ENCODE results near the gene TP53I11. TPM values are rescaled to one million over a fixed set of nuclear protein-coding genes. Genes with fewer than 3 reads are reported as not detected.

TP53I11 gene
- total and polyA plus RNA-seq, 2 of the 13 experiments (the other 11 are each of a cell fraction or from before 2014, with no cell fraction given) = not detected

GRCh38 chr11:44966694-44967093, 16.0 kb upstream of the TP53I11 start:
- no peaks in the 10 kb centered on the region for H3K36me3 ChIP-seq (replicated peaks in 1 of 2; ENCODE audit: control insufficient read depth in 1 of 2, insufficient read depth in 2 of 2, low read length in 2 of 2)
- ChIA-PET POLR2A (no interaction called here), CTCF (ENCODE audit: low intra/inter-chr PET ratio, low total read pairs) (no interaction called here)
- 1% methylated on average over 6 of the region's 6 CpGs for WGBS (ENCODE audit: low lambda C conversion rate)
- no peak overlapping the region for H3K4me3 ChIP-seq (replicated peaks in 1 of 3; ENCODE audit: insufficient read depth in 1 of 3, low read depth in 2 of 3, low read length in 3 of 3)
- in situ Hi-C loops (cut with HindIII; ENCODE audit: extremely low pct_ligation_motif_present, low pct_unique_long_range_greater_than_20kb) (no loop called here), intact Hi-C loops (cut with micrococcal nuclease; ENCODE audit: unreplicated experiment) (no loop called here)
- DNase-seq (ENCODE audit: low spot score) (no peak), FAIRE-seq (no peak), ATAC-seq (no peak)
- H3K9ac ChIP-seq (ENCODE audit: insufficient read depth, low read depth, low read length) = no peak overlapping the region
- H4K20me1 ChIP-seq (ENCODE audit: insufficient read depth, low read length) = no peaks in the 10 kb centered on the region
- H3K4me1 ChIP-seq (ENCODE audit: insufficient read depth, low read length) = no peaks in the 10 kb centered on the region
- no peak for TF ChIP-seq ZNF576 (CRISPR knock-in tag; IDR thresholded peaks at IDR 0.05)
- TF ChIP-seq, protein P1, sequence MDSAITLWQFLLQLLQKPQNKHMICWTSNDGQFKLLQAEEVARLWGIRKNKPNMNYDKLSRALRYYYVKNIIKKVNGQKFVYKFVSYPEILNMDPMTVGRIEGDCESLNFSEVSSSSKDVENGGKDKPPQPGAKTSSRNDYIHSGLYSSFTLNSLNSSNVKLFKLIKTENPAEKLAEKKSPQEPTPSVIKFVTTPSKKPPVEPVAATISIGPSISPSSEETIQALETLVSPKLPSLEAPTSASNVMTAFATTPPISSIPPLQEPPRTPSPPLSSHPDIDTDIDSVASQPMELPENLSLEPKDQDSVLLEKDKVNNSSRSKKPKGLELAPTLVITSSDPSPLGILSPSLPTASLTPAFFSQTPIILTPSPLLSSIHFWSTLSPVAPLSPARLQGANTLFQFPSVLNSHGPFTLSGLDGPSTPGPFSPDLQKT (CRISPR knock-in tag; IDR thresholded peaks at IDR 0.05; ENCODE audit: borderline replicate concordance) = no peak
- TF ChIP-seq SMYD3 (CRISPR knock-in tag; IDR thresholded peaks at IDR 0.05) = no peak
- TF ChIP-seq MEIS1 (CRISPR knock-in tag; IDR thresholded peaks at IDR 0.05; ENCODE audit: borderline replicate concordance) = no peak
- no peak for TF ChIP-seq NR2F1 (CRISPR knock-in tag; IDR thresholded peaks at IDR 0.05)
- TF ChIP-seq, protein P2, sequence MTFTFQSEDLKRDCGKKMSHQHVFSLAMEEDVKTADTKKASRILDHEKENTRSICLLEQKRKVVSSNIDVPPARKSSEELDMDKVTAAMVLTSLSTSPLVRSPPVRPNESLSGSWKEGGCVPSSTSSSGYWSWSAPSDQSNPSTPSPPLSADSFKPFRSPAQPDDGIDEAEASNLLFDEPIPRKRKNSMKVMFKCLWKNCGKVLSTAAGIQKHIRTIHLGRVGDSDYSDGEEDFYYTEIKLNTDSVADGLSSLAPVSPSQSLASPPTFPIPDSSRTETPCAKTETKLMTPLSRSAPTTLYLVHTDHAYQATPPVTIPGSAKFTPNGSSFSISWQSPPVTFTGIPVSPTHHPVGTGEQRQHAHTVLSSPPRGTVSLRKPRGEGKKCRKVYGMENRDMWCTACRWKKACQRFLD (CRISPR knock-in tag; IDR thresholded peaks at IDR 0.05; ENCODE audit: borderline replicate concordance) = no peak
- TF ChIP-seq CENPT (CRISPR knock-in tag; IDR thresholded peaks at IDR 0.05; ENCODE audit: low read depth) = no peak
- no peak for TF ChIP-seq NKX3-1 (CRISPR knock-in tag; IDR thresholded peaks at IDR 0.05)
- H3K27me3 ChIP-seq (ENCODE audit: control insufficient read depth in 1 of 2, insufficient read depth in 2 of 2, low read length in 2 of 2) = peaks cover 1 to 31% of the 10 kb centered on the region in 2 experiments; a peak in 4 of 5 replicates
- H3K79me2 ChIP-seq (ENCODE audit: insufficient read depth, low read length) = no peaks in the 10 kb centered on the region
- H3K9me3 ChIP-seq (ENCODE audit: low read length) = no peaks in the 10 kb centered on the region
- no TSS peak for BruUV-seq (replicated peaks)
- no peak overlapping the region for H2AFZ ChIP-seq (ENCODE audit: low read length)
- H3K4me2 ChIP-seq (ENCODE audit: low read depth, low read length) = no peak overlapping the region
- H3K27ac ChIP-seq (ENCODE audit: extremely low read length, insufficient read depth, low read length) = no peak overlapping the region

Data from HepG2 (cell line).